Measurements from ENCODE around the gene TRMT2A.

The TRMT2A gene

GRCh38 chr22:20108757-20109230 lies 8.2 kb downstream of the TRMT2A start:
- TF ChIP-seq CTCF (IDR thresholded peaks at IDR 0.05; ENCODE audit: low read length, missing control alignments) = no peak
- H3K4me3 ChIP-seq (replicated peaks; ENCODE audit: low read depth, low read length) = no peak overlapping the region
- no peak for DNase-seq (ENCODE audit: low read depth)

- TF ChIP-seq CTCF (IDR thresholded peaks at IDR 0.05; ENCODE audit: low read length, missing control alignments) = no peak
- no peak for DNase-seq (ENCODE audit: low read depth)
- H3K4me3 ChIP-seq (replicated peaks; ENCODE audit: low read depth, low read length) = no peak overlapping the region
Observed at GRCh38 chr22:20107951-20108756, 8.9 kb downstream of the TRMT2A start.

- H3K4me3 ChIP-seq (replicated peaks; ENCODE audit: low read depth, low read length) = no peak overlapping the region
- TF ChIP-seq CTCF (IDR thresholded peaks at IDR 0.05; ENCODE audit: low read length, missing control alignments) = no peak
- DNase-seq (ENCODE audit: low read depth) = no peak
Observed at GRCh38 chr22:20107471-20107901, 9.5 kb downstream of the TRMT2A start.

- DNase-seq (ENCODE audit: low read depth) = no peak
- no peak for TF ChIP-seq CTCF (IDR thresholded peaks at IDR 0.05; ENCODE audit: low read length, missing control alignments)
- no peak overlapping the region for H3K4me3 ChIP-seq (replicated peaks; ENCODE audit: low read depth, low read length)
Observed at GRCh38 chr22:20106849-20107237, 10.2 kb downstream of the TRMT2A start.

GRCh38 chr22:20106205-20106848 lies 10.7 kb downstream of the TRMT2A start:
- TF ChIP-seq CTCF (IDR thresholded peaks at IDR 0.05; ENCODE audit: low read length, missing control alignments) = no peak
- no peak overlapping the region for H3K4me3 ChIP-seq (replicated peaks; ENCODE audit: low read depth, low read length)

GRCh38 chr22:20105456-20106204 lies 11.4 kb downstream of the TRMT2A start:
- TF ChIP-seq CTCF (IDR thresholded peaks at IDR 0.05; ENCODE audit: low read length, missing control alignments) = no peak
- DNase-seq (ENCODE audit: low read depth) = no peak
- no peak overlapping the region for H3K4me3 ChIP-seq (replicated peaks; ENCODE audit: low read depth, low read length)

More at GRCh38 chr22:20106205-20106848, 10.7 kb downstream of the TRMT2A start:
- DNase-seq (ENCODE audit: low read depth) = no peak
